Upper lobe of right lung (tissue), 1 donor: ENCODE data around the gene GARIN5B. TPM values are rescaled to one million over a fixed set of nuclear protein-coding genes. Genes with fewer than 3 reads are reported as not detected.
"Not testable (repeated sequence)": the region's sequence is repeated elsewhere in the genome, so short reads cannot be mapped to it uniquely, and the experiment has no call there.

Experiments used
- ATAC-seq: fragments of 200-7000 bp; cut with Tn5 transposase; one replicate; pipeline ENCODE4 v1.9.1; 2020; ENCODE audit warnings: mild to moderate bottlenecking, moderate library complexity
- DNase-seq: peaks from one replicate; pipeline ENCODE4 v3.0.0-alpha.2; 2020
- H3K27ac ChIP-seq: fragments of 200-600 bp; one replicate; pipeline ENCODE4 v1.8.0; 2022
- H3K27me3 ChIP-seq: fragments of 200-600 bp; one replicate; pipeline ENCODE4 v1.8.0; 2022; ENCODE audit warnings: mild to moderate bottlenecking
- H3K36me3 ChIP-seq: fragments of 200-600 bp; one replicate; pipeline ENCODE4 v1.8.0; 2022
- H3K4me1 ChIP-seq: fragments of 200-600 bp; one replicate; pipeline ENCODE4 v1.8.0; 2022
- H3K4me3 ChIP-seq: fragments of 200-600 bp; one replicate; pipeline ENCODE4 v1.8.0; 2022; ENCODE audit warnings: mild to moderate bottlenecking
- H3K9me3 ChIP-seq: fragments of 200-600 bp; one replicate; pipeline ENCODE4 v1.8.0; 2022
- CTCF ChIP-seq: fragments of 200-600 bp; IDR thresholded peaks from one replicate; pipeline ENCODE4 v1.8.0; 2022; ENCODE audit warnings: antibody characterized with exemption
- intact Hi-C: fragments of 100-400 bp; cut with DNase I; formaldehyde crosslinking; loops from one replicate; pipeline ENCODE4 v1.11.0; 2022
- total RNA-seq: library from RNA; stranded (reverse); fragmentation: NEBNext Ultra II Directional; extraction: Animal tissue kit (Norgen Biotek cat#: 25700); gene quantifications from one replicate; pipeline ENCODE4 v1.2.1, GENCODE V29; 2021
- donor health status: DM: no; HTN: yes; CAD: no; lungs with severe emphysema.

Gene GARIN5B
- total RNA-seq, 1 donor from 2014 or later = not detected

GRCh38 chr19:55333870-55334269 is 29.2 kb downstream of the GARIN5B start:
- Histone ChIP-seq H3K9me3 (no peaks in the 10 kb centered on the region), H3K36me3 (no peaks in the 10 kb centered on the region), H3K27ac (no peak overlapping the region), H3K4me1 (peaks cover 4% of the 10 kb centered on the region), H3K27me3 (no peaks in the 10 kb centered on the region), H3K4me3 (no peak overlapping the region)
- TF ChIP-seq CTCF = no peak
- DNase-seq = no peak
- intact Hi-C loops = no loop called here
- peak; percentile 7 for ATAC-seq

GRCh38 chr19:55329791-55330190 is 33.3 kb downstream of the GARIN5B start:
- H3K36me3 ChIP-seq, H3K4me3 ChIP-seq, H3K9me3 ChIP-seq, H3K4me1 ChIP-seq, H3K27me3 ChIP-seq, intact Hi-C loops, DNase-seq, H3K27ac ChIP-seq, ATAC-seq: not testable (repeated sequence)

- H3K27me3 ChIP-seq, H3K4me3 ChIP-seq, H3K27ac ChIP-seq, intact Hi-C loops, ATAC-seq, H3K9me3 ChIP-seq, H3K36me3 ChIP-seq, DNase-seq, H3K4me1 ChIP-seq: not testable (repeated sequence)
These were observed 34.2 kb downstream of the GARIN5B start for GRCh38 chr19:55328774-55329318.

- Histone ChIP-seq H3K4me3 (peak within 1 kb of the TSS; percentile 33), H3K9me3 (no peaks in the 10 kb centered on the region), H3K27me3 (no peaks in the 10 kb centered on the region), H3K4me1 (no peaks in the 10 kb centered on the region), H3K36me3 (no peaks in the 10 kb centered on the region), H3K27ac (peak within 1 kb of the TSS; percentile 55)
- DNase-seq (no peak), ATAC-seq (peak; percentile 42)
- no peak for TF ChIP-seq CTCF
- intact Hi-C loops = no loop called here
These were observed 37.9 kb downstream of the GARIN5B start, which contains the start of gene TMEM150B for GRCh38 chr19:55325172-55325571. TSS of gene TMEM150B (minus strand) at chr19:55325341. CDS start at chr19:55321036, 4,305 bp downstream.

- H3K4me3 ChIP-seq = peak overlapping the region; percentile 33
- DNase-seq (no peak), ATAC-seq (no peak)
- no peaks in the 10 kb centered on the region for H3K27me3 ChIP-seq
- no peak for TF ChIP-seq CTCF
- no peaks in the 10 kb centered on the region for H3K36me3 ChIP-seq
- peak overlapping the region; percentile 55 for H3K27ac ChIP-seq
- intact Hi-C loops = no loop called here
- no peaks in the 10 kb centered on the region for H3K9me3 ChIP-seq
- H3K4me1 ChIP-seq = no peaks in the 10 kb centered on the region
These were observed 38.4 kb downstream of the GARIN5B start for GRCh38 chr19:55324662-55325061.

GRCh38 chr19:55322204-55322885 is 40.7 kb downstream of the GARIN5B start:
- TF ChIP-seq CTCF = no peak
- H3K4me3 ChIP-seq = no peak overlapping the region
- H3K4me1 ChIP-seq = no peaks in the 10 kb centered on the region
- H3K9me3 ChIP-seq = no peaks in the 10 kb centered on the region
- H3K27me3 ChIP-seq = no peaks in the 10 kb centered on the region
- H3K27ac ChIP-seq = no peak overlapping the region
- H3K36me3 ChIP-seq = no peaks in the 10 kb centered on the region
- intact Hi-C loops = no loop called here
- DNase-seq = no peak
- no peak for ATAC-seq
